HG02759 (cell line): ENCODE results near the gene IL1RAPL2.

Experiments
- ATAC-seq: cut with Tn5 transposase; IDR thresholded peaks from one replicate; pipeline ENCODE4 v1.9.1; 2021; ENCODE audit warnings: mild to moderate bottlenecking, moderate library complexity; ENCODE audit not compliant: unreplicated experiment

IL1RAPL2 gene

GRCh38 chrX:105349476-105349875, 783.5 kb downstream of the IL1RAPL2 start:
- no peak for ATAC-seq

DNA sequence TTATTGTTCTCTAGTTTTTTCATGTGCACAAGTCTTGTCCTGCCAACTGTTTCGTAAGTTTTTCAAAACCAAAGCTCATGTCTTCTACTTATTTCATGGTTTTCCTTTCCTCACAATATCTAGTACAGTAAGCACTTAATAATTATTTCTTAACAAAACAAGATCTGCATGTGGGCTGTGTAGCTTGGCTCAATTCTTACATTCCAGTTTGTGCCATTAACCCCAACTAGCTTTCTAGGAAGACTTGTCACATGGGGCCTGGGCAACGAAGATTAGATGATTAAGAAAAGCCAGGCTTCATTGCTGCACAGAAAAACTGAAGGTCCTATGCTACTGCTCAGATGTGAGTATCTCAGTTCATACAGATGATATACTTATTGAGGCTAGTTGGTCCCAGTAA, 809.8 kb downstream of the IL1RAPL2 start:
- ATAC-seq: no peak

- ATAC-seq: no peak
Observed at GRCh38 chrX:105424729-105425128, 858.7 kb downstream of the IL1RAPL2 start.

- ATAC-seq: no peak
Observed at GRCh38 chrX:105451401-105451800, 885.4 kb downstream of the IL1RAPL2 start.

GRCh38 chrX:105458846-105459245, 892.8 kb downstream of the IL1RAPL2 start:
- no peak for ATAC-seq

DNA sequence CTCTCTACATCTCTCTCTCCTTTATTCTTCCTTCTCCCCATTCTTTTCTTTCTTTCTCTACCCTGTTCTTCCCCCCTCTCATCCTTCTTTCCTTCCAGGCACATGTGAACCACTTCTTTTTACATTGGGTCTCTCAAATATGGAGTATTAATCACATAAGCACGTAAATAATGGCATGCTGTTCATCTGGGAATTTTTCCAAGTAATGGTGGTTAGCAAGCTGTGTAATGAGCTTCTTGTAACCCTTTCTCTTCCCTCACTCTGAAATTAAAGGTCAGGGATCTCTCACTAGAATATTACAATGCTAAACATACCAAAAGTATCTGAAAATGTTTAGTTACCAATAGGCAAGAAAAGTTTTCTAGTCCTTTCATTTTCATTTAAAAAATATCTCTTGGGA, 894.4 kb downstream of the IL1RAPL2 start:
- no peak for ATAC-seq

- no peak for ATAC-seq
Observed at GRCh38 chrX:105461016-105461415, 895.0 kb downstream of the IL1RAPL2 start.

- ATAC-seq: no peak
Observed at GRCh38 chrX:105462186-105462585, 896.2 kb downstream of the IL1RAPL2 start.

DNA sequence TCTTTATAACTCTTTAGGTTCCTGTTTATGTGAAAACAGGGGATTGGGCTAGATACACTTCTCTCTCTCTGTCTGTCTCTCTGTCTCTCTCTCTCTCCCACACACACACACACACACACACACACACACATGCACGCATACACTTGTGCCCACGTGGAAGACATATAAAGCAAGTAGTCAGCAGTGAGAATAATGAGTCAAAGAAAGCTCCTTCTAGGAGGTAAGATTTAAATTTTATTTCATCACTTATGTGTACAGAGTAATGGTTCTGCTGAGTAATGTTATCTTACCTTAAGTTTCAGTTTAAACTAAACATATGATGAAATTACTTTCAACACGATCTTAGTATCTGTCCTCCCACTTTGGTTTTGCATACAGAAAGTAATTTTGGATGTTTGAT, 897.5 kb downstream of the IL1RAPL2 start:
- ATAC-seq: no peak

GRCh38 chrX:105464618-105465017, 898.6 kb downstream of the IL1RAPL2 start:
- ATAC-seq: no peak

DNA sequence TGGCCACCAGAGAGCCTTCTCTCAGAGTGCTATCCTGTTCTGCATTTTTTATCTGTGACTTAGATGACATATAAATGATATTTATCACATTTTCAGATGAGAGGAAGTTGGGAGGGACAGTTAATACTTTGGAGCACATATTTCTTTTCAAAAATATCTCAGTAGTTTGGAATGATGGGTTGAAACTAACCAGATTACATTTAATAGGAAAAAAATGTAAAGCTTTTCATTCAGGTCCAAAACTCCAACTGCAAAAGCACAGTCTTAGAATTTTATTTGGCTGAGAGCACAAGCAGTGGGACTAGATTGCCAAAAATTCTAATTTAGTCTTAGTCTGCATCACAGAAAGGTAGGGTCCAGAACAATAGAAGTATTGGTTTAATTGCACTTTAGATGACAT, 902.7 kb downstream of the IL1RAPL2 start:
- ATAC-seq: no peak

GRCh38 chrX:105471597-105471996, 905.6 kb downstream of the IL1RAPL2 start:
- ATAC-seq: no peak

DNA sequence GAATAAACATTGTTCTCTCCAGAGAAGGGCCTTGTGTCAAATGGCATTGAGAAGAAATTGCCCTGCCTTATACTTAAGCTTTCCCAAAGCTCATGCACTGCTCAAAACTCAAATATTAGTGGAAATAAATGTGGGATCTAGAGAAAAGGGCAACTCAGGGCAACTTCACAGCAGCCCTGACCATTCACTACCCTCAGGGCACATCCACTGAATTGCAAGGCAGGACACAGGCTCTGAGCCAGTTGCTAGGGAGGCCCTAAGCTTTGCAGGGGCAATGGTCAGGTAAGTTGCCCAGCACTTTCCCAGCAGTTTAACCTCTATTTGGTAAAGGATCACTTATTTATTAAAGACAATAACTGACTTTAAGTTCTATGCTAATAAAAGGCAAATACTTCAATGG, 909.8 kb downstream of the IL1RAPL2 start:
- no peak for ATAC-seq

DNA sequence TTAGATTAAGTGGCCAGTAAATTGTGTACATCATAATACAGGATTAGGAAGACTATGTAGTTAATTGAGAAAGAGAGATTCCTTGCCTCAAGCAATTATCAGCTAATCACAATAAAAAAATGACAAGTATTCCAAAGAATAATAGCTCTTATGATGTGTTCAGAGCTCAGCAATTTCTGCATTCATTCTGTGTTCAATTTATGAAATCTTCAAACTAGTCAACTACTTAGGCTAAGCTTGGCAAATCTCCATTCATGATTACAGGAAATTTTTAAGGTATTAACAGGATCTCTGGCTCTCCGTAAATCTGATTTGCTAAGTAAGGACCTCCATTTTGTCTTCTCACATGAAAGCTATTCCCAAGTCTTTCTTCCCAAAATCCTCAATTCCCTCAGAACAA, 911.4 kb downstream of the IL1RAPL2 start:
- ATAC-seq: no peak

DNA sequence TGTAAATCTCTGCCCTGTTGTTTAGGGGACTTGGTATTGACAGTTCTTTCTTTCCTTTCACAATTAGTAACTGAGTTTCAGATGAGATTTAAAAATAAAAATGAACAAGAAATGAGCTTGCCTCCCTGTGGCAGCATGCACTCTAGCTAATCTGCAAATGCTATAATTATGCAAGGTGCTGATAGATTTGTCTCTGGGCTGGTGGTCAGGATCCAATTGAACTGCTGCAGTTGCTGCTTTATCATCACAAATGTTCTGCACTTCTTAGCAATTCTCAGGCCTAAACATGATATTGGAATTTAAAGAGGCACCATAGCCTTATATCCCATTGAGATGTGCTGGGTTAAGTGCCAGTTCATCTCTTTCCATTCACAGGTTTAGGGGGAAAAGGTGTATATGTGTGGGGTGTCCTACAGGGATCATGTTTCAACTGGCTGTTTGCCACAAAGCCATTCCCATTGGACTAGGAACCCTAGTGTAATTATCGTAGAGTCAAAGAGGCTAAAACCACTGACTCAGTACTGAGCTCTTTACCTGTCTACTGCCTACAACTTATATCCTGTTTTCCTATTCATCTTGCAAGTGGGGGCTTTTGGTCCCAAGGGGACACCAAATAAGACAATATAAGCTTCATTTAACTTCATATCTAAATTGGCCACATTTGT, 914.8 kb downstream of the IL1RAPL2 start:
- ATAC-seq: no peak

DNA sequence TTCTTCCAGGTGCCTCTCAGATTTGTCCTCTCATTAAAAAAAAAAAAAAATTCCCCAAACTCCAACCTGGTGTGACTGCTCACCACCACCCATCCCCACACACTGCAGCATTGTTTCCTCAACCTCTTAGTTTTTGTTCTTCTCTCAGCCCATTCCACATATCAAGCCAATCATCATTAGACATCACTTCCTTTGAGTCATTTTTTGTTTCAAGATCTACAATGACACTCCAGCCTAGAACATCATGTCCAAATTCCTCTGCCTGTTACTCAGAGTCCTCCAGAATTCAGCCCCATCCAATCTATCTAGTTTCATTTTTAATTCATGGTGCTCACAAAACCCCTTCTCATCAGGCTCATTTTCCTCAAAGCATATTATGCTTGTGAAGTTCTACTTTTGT, 917.0 kb downstream of the IL1RAPL2 start:
- no peak for ATAC-seq

DNA sequence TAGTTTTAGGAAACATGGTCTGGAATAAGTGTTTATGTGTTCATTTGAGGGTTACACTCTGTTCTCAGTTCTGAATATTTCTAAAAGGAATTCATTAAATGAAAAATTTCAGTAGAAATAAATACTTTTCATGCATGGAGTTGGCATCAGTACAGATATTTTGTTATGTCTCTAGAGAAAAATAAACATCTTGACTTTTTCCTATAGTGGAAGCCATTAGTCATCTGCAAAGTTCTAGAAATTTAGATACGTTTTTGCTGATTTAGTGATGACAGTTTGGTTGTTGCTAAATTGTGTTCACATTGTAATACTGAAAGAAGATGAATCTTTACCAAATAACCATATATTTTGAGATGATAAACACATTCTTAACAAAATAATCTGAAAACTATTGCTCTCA, 922.7 kb downstream of the IL1RAPL2 start:
- no peak for ATAC-seq

DNA sequence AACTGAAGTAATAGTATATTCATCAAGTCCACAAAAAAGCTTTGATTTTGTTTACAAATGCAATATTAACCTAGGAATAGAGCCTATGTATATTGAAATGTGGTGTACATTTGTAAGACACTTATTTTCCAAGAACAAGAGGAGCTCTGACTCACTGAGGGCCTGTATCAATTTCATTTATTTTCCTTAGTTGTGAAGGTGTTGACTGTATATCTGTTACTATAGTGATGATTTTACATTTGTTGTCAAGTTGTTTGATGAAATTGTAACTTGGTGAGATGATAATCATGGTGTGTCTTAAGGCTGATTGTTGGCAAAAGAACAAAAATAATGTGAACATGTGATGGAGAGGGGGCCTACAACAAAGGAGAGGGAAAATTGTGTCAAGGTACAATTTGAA, 929.4 kb downstream of the IL1RAPL2 start:
- ATAC-seq: no peak

DNA sequence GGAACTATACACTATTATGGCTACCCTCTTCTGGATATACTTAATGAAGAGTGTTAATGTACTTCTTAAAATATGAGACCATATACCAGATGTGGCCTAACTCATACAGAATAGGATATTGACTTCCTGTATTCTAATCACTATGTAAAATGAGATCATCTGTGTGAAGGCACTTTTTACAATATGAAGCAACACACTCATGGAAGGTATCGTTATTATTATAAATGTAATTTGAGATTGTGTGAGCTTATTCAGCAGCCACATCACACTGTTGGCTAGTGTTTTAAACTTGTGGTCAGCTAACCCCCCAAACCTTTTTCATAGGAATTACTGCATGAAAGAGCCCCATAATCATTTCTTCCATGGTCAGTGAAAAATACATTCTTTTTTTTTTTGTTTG, 936.3 kb downstream of the IL1RAPL2 start:
- ATAC-seq: no peak

GRCh38 chrX:105515561-105515960, 949.6 kb downstream of the IL1RAPL2 start:
- no peak for ATAC-seq

DNA sequence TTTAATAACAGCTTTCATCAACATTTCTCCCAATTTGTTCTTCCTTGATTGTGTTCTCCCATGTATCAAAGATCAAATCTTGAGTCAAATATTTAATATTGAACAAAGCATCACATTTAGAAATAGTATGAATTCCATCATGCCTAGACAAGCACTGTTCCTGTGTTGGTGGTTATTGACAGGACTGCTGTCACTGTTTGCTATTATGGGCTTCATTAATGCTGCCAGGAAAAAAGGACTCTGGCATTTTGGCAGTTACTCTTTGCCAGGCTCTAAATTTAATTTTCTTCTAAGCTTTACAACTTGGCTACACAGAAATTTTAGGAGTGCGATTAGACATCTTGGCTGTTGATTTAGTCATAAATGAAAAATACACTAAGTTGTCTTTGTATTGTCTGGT, 960.4 kb downstream of the IL1RAPL2 start:
- ATAC-seq: no peak

DNA sequence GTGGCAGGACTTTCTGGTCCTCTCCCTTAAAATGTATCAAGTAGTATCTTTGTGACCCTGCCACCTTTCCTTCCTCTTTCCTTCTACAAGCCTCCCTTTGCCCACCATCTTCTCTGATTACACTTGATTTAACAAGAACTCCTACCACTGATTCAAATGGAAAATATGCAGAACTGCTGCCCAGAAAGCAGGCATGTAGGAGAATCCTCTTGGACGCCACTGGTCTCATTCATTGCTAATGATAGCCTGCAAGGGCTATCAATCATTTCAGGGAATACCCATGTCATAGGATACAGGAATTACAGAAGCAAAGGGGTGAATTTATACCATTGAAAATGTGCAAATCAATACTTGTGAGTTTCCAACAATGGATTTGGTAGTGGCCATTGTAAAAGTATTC, 961.8 kb downstream of the IL1RAPL2 start:
- ATAC-seq: no peak

GRCh38 chrX:105533951-105534350, 968.0 kb downstream of the IL1RAPL2 start:
- ATAC-seq: no peak
